GM18519 (cell line): ENCODE measurements around the gene BDH1.
A peak's percentile ranks its signal among the peaks of the same experiment; 100 is the strongest.
"Not testable (repeated sequence)": the region's sequence is repeated elsewhere in the genome, so short reads cannot be mapped to it uniquely, and the experiment has no call there.

Experiments
- ATAC-seq: cut with Tn5 transposase; IDR thresholded peaks from one replicate; pipeline ENCODE4 v1.9.1; 2021; ENCODE audit warnings: mild to moderate bottlenecking, moderate library complexity; ENCODE audit not compliant: unreplicated experiment, low FRiP score

BDH1 gene

DNA sequence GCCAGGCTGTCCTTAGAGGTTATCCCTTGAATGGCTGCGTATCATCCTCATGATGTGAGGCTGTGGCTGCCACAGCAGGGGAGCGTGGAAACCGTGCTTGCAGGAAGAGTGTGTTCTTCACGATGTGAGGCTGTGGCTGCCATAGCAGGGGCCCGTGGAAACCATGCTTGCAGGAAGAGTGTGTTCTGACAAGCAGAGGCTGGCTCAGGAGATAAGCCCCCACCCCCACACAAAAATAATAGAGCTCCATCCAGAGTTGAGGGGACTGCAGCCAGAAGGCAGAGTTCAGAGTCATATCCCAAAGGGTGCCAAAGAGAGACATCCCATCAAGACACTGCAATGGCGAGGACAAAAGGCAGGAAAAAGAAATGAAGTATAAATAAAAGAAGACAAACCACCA lies 22.6 kb upstream of the BDH1 start:
- no peak for ATAC-seq

DNA sequence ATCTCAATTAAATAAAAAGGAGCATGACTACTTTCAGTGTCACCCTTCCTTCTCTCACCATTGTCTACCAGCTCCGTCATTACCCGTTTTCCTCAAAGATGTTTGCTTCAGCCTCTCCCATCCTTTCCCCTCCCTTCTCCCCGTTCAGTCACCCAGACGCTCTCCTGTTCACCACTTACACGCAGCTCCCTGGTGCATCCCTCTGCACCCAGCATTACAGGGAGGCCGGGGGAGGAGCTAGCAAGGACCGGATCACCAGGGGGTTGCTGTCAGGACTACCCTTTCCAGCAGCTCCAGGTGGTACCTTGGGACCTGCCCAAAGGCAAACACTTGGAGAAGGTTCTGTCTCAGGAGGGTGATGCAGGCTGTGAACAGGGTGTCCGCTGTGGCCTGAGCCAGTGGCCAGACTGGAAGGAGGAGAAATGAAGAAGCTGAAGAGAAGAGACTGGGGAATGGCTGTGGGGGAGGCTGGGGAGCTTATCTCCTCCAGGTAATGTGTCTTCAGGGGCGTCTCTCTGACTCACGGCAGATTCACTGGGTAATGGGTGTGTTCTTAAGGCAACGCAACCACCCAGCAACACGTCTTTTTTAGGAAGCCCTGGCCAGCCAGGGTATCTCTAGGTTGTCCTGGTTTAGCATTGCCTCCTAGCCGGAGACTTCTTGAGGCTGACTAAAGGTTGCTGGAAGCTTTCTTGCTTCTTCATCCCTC lies 21.8 kb upstream of the BDH1 start:
- no peak for ATAC-seq

DNA sequence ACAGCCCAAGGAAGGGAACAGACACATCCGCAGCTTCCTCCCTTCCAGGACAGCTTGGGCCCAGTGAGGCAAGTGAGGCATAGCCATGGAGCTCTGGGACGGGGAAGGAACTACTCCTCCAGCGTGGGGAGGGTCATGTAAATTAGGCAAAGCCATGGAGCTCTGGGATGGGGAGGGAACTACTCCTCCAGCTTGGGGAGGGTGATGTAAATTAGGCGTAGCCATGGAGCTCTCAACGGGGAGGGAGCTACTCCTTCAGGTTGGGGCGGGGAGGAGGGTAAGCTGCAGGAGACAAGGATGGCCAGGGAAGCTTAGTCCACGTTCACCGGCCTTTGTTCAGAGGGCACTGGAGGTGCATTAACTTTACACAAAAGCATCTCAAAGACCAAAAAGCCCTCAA lies 21.1 kb upstream of the BDH1 start:
- no peak for ATAC-seq

DNA sequence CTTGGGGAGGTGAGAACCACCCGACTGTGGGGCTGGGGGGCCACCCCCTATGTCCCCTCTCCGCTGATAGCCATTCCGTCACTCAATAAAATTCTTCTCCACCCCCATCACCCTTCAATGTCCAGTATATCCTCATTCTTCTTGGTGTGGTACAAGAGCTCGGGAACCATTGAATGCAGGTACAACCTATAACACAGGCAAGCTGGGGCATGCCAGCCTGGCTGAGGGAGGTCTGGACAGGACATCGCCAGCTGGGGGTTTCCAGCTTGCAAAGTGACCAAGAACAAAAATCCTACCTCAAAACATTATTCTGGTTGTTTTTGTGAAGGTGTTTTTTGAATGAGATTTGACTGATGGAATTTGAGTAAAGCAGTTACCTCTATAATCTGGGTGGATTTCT lies 19.6 kb upstream of the BDH1 start:
- ATAC-seq = no peak

DNA sequence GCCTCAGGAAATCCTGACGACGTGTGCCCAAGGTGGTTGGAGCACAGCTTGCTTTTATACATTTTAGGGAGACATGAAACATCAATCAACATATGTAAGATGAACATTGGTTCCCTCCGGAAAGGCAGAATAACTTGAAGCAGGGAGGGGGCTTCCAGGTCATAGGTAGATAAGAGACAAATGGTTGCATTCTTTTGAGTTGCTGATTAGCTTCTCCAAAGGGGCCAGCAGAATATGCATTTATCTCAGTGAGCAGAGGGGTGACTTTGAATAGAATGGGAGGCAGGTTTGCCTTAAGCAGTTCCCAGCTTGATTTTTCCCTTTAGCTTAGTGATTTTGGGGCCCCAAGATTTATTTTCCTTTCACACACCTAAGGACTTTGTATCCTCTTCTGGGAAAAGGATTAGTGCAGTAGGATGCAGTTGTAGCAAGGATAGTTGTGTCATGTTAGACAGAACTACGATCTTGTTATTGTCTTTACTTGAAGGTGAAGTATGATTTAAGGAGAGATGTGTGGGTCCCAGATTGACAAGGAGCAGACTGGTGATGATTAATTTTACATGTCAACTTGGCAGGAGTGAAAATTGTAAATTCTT lies 18.7 kb upstream of the BDH1 start:
- ATAC-seq = not testable (repeated sequence)

DNA sequence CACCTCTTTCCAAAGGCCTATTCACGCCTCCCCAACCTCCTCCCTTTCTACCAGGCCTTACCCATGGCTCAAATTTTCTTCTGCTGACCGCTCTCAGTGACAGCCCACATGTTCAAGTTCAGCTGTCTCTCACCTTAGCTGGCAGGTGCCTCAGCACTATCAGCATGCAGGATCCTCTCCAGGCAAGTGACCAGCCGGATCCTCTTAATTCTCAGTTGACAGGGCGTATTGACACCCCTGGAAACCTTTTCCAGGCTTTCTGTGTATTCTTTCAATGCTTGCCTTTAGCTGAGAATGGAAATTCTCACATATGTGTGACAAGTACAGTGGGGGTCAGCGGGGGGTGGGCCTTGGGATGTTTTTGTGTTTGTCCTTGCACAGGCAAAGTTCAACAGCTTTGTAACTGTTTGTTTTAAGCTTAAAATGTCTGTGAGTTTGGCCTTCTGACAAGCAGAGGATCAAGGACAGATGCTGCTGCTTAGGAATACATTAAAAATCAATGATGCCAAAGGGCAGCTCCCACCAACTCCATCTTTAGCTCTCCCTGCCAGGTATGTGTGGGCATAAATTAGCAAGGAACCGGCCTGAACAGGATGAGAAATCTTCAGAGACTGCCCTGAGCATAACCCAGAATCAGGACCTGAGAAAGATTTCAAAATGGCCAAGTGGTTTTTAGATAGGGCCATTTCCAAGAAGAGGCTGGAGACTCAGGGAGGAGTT lies 17.4 kb upstream of the BDH1 start:
- ATAC-seq = no peak

DNA sequence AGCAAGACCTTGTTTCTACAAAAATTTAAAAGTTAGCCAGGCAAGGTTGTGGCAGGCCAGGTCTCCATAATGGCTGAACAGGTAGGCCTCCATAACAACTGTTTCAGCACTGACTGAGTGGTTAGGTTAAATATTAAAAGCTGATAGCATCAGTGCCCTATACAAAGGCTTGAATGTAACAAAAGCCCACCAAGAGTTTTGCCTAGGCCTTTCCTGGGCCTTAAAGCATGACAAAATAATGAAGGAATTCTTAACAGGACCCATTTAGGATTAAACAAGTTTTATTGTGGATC lies 16.1 kb upstream of the BDH1 start:
- not testable (repeated sequence) for ATAC-seq

DNA sequence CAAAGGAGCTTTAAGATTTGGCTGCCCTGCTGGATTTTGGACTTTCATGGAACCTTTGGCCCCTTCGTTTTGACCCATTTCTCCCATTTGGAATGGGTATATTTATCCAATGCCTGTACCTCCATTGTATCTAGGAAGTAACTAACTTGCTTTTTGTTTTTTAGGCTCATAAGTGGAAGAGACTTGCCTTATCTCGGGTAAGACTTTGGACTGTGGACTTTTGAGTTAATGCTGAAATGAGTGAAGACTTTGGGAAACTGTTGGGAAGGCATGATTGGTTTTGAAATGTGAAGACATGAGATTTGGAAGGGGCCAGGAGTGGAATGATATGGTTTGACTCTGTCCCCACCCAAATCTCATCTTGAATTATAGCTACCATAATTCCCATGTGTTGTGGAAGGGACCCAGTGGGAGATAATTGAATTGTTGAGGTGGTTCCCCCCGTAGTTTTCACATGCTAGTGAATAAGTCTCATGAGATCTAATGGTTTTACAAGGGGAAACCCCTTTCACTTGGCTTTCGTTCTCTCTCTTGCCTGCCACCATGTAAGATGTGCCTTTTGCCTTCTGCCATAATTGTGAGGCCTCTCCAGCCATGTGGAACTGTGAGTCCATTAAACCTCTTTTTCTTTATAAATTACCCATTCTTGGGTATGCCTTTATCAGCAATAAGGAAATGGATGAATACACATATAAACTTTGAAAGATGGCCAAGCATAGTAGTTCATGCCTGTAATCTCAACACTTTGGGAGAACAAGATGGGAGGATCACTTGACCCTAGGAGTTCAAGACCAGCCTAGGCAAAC lies 15.5 kb upstream of the BDH1 start:
- ATAC-seq = not testable (repeated sequence)

DNA sequence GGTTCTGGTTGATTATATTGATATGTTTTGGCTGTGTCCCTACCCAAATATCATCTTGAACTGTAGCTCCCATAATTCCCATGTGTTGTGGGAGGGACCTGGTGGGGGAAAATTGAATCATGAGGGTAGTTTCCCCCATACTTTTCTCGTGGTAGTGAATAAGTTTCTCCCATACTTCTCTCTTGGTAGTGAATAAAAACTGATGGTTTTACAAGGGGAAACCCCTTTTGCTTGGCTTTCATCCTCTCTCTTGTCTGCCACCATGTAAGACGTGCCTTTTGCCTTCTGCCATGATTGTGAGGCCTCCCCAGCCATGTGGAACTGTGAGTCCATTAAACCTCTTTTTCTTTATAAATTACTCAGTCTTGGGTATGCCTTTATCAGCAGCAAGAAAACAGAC lies 13.7 kb upstream of the BDH1 start:
- not testable (repeated sequence) for ATAC-seq

DNA sequence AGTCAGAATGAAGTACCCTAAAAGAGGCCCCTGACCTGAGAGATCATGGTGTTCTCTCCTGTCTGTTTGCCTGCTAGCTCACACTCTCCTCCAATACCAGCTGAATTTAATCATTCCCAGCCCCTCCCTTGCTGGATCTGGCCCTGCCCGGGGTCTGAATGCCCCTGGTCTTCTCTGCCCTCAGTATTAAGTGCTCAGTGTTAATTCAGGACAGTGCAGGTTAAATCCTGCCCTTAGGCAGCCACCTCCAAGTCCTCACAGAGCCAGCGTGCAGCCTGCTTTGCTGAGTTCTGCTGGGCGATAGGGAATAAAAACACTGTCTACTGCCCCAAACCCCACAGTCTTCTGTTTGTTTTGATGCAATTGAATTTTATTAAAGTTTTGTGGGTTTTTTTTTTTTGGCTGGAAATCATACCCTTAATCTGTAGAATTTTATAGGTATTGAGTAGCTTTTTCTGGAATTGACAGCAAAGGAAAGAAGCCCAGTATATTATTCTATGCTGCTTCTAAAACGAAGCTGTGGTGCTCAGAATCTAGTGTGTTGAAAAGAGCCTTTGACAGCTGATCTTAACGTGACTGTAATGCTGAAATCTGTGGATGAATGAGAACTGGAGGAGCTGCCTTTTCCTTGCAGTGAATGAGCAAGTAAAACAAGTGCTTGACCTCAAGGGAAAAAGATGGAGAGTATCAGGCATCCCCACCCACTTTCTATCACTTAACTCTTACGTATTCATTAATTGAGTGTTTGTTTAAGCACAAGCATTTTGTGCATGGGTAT lies 12.3 kb upstream of the BDH1 start:
- ATAC-seq = no peak

DNA sequence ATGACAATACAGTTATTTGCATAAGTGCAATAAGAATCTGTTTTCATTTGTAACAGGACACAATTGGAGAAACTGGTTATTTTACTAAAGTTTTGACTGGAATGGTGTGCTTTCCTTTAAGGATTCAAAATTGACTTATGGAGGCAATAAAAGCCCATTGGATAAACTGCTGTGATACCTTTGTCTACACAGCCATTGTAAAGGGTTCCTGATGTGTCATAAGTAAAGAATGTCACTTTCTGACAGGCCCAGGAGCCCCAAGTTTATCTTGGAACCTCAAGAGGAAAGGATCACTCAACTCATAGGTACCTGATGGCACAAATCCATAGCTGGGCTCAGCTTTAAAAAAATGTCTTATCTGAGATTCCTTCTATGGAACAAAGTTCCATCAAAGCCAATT lies 10.4 kb upstream of the BDH1 start:
- not testable (repeated sequence) for ATAC-seq

DNA sequence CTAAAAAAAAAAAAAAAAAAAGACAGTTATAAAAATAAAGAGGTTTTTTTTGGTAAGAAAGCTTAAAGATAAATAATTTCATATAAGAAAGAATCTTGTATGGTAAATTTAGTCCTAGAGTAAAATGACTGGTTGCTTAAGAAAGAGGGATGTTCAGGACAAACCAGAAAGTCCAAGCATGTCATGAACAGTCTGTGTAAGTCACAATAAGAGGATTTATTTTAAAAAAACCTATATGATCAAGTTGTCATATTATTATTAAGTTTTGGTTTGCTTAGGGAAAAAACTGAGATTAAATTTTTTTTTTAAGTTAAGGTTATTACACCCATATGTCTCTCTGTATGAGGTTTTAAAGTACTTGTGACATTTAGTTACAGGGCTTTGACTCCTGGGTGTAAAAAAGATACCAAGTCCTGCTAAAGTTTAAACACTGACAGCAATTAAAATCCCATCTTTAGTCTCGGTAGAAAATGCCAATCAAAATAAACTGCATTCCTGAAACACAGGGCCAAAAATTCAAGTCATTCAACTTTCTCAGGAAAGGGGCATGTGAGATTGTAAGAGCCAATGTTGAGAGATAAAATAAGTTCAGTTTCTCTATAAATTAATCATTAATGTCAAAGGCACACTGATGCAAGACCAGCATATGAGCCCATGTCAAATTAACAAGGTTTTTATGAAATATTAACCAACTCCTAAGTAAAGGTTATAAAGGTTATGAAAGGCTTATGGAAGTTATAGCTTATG lies 8.5 kb upstream of the BDH1 start:
- ATAC-seq = no peak

DNA sequence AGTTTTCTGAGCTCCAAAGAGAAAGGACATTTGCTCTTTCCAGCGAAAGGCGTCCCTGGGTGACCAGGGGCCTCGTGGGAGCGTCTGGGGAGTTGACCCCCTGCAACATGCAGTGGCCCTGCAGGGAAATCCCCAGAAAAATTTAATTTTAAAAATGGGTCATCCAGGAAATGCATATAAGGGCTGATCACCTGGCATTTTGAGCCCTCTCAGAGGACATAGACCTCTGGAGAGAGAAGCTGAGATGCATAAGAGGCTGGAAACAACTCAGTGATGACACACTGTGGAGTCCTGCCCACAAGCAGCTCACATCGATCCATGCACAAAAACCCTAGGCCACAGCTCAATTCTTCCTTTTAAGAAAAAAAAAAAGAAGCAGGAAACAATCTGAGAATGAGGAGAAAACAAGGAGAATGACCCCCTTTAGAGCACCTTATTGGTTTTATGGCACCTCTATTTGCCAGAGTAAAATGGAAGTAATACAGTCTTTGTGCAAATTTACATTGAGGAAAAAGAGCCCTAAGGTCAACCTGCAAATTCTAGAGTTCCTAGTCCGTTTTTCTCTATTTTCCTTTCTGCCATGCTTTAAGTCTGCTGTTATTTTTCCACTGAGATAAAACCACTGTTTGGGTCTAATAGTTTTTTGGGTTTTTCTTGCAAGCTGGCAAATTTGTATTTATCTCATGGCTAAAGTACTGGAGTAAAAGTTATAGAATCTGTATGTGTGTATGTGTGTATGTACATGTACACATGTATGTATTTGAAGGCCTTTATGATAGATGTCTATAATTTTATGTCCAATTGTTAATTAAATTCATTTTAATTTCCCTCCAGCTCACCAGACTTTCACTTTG lies 6.9 kb upstream of the BDH1 start:
- no peak for ATAC-seq

DNA sequence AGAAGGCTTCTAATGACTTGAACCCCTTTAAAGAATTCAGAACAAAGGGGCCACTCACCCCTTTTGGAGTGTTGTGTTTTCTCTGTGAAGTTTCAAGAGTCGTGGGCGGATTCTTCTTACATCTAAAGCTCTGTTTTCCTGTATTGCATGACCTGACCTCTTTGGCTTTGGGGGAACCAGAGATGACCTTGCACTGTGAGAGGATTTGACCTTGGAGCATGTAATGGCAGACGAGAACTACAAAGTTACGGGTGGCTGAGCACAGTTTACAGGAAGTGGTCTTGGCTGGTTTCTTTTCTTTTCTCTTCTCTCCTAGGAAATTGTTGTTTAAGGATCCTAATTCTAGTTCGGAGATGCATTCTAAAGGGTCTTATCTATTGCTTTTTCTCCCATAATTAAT lies 6.2 kb upstream of the BDH1 start:
- no peak for ATAC-seq

DNA sequence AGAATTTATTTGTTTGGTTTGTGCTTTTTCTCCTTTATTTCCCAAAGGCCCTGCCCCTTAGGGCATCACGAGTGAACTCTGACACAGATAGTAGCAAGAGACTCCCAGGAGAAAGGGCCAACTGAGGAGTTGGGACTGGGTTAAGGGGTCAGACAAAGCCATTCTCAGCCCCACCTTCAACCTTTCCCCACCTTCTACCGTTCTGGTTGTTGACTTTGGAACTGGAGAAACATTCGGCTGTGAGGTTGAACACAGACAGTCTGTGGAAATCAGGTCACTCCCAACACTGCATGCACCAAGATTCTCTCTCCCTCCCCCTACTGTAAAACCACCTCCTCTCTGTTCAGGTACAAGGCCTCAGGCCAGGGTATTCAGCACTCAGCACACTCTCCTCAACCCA lies 3.9 kb upstream of the BDH1 start:
- ATAC-seq = no peak

DNA sequence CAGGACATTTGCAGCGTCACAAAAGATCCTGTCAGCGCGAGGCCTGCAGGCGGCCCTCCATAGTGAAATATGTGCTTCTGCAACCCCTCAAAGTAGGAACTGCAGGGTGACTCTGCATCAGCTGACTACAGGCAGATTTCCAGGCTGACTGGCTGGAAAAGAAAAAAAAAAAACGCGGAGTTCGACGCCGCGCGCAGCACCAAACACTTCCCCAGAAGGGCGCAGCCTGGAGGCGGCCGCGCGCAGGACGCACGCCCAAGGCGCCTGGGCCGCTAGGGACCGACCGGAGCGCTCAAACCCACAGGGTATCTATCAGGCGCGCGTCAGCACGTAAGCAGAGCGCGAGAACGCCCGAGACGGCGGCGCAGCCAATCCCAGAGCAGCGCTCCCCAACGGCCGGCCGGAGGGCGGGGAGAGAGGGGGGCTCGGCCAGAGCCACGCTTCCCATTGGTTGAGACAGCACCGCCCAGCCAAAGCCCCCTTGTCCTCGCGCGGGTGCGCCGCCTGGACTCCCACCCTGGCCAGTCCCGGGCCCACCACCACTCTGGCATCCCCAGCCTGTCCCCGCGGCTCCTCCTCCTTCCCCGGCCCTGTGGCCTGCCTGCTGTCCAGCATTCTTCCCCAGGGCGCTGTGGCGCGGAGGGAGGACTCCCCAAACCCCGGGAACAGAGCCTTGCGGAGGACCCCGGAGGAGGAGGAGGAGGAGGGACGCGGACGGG lies 1.0 kb downstream of the BDH1 start:
- ATAC-seq = peak; percentile 92

DNA sequence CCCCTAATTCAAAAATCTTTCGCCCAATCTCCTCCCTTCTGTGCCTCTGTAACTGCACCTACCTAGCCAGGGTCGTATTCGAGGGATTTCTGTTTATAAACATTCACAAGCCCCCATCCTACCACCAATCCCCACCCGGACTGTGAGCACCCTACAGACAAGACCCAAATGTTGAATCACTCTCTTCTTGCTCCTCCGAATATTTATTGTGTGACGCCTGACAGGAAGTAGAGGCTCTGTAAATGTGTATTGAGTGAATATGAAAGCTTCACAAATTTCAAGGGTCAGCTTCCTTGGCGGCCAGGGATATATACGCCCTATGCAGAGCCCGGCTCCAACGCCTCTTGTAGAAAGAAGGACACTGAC lies 1.6 kb downstream of the BDH1 start:
- no peak for ATAC-seq

DNA sequence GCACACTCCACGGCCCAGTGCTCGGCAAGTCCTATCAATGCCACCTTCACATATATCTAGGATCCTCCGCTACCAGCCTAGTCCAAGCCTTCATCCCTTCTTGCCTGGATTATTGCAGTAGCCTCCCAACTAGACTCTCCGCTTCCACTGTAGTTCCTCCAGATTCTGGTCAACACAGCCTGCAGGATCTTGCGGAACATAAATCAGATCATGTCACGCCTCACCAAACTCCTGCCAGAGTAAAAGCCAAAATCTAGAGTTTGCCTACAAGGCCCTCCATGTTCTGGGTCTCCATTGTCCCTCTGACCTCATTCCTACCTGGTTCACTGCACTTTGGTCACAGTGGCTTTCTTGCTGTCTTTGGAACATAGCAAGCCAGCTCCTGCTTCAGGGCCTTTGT lies 3.6 kb downstream of the BDH1 start:
- ATAC-seq = no peak
